ENCODE data around the gene PIAS4.
"Not testable (repeated sequence)": the region's sequence is repeated elsewhere in the genome, so short reads cannot be mapped to it uniquely, and the experiment has no call there.

Gene PIAS4

DNA sequence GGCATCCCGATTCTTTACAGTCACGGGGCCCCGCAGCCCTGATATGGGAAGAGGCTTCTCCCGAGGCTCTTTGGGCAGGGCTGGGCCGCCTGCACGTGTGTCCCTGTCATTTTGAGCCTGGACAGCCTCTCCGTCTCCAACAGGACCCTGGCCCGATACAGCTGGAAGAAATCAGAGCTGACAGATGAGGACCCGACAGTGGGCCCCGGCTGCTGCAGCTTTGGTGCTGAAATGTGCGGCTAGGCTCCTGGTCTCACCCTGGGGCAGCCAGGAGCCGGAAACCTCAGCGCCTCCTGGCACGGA is 3.2 kb downstream of the PIAS4 start:
- TF ChIP-seq, protein P1, sequence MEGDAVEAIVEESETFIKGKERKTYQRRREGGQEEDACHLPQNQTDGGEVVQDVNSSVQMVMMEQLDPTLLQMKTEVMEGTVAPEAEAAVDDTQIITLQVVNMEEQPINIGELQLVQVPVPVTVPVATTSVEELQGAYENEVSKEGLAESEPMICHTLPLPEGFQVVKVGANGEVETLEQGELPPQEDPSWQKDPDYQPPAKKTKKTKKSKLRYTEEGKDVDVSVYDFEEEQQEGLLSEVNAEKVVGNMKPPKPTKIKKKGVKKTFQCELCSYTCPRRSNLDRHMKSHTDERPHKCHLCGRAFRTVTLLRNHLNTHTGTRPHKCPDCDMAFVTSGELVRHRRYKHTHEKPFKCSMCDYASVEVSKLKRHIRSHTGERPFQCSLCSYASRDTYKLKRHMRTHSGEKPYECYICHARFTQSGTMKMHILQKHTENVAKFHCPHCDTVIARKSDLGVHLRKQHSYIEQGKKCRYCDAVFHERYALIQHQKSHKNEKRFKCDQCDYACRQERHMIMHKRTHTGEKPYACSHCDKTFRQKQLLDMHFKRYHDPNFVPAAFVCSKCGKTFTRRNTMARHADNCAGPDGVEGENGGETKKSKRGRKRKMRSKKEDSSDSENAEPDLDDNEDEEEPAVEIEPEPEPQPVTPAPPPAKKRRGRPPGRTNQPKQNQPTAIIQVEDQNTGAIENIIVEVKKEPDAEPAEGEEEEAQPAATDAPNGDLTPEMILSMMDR (conservative IDR thresholded peaks at IDR 0.05; ENCODE audit: low read length): no peak
- no peak for DNase-seq (ENCODE audit: low read depth)
- no peak overlapping the region for H3K4me3 ChIP-seq (ENCODE audit: low read length)

DNA sequence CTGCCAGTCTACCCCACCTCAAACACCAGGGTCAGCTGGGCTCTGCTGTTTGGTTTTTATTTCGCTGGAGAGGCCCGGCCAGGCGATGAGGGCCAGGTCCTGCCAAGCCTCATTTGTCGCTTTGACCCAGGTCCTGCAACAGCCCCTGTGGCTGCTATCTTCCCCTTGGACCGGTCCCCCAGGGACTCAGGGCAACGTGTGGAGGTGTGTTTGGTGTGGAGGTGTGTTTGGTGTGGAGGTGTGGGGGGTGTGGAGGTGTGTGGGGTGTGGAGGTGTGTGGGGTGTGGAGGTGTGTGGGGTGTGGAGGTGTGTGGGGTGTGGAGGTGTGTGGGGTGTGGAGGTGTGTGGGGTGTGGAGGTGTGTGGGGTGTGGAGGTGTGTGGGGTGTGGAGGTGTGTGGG is 3.9 kb downstream of the PIAS4 start:
- DNase-seq (ENCODE audit: low read depth); H3K4me3 ChIP-seq (ENCODE audit: low read length): not testable (repeated sequence)

DNA sequence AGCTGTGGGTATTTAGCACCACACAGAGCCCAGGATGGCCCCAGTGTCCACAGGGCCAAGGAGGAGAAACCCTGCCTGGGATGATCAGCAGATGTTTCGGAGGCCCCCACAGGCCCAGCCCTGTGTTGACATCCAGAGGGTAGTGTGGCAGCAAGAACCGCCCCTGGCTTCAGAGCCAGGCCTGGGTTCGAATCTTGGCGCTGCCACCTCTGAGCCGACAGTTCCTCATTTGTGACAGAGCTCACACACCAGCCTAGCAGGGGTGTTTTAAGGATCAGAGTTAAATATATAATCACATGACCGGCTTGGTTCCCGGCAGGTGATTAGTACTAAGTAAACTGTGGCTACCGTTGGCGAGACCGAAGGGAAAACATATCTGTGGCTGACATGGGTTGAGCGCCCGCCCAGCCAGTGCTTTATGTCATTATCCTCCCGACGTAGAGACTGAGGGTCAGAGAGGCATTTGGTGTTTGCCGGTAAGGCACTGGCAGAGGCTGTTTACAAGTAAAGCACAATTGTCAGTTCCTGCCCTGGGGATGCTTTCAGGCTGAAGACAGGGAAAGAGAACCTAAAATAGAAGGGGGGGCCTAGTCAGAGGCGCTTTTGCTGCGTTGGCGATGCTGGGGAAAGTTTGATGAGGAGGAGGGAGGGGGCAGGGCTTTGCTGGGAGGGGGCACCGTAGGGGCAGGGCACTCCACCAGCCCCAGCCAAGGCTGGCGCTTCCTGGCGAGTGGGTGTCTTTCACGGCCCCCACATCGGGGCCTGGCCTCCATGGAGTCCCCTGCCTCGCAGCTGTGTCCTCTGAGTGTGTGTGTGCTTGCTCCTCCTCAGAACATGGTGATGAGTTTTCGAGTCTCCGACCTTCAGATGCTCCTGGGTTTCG is 4.8 kb downstream of the PIAS4 start:
- no peak for DNase-seq (ENCODE audit: low read depth)

DNA sequence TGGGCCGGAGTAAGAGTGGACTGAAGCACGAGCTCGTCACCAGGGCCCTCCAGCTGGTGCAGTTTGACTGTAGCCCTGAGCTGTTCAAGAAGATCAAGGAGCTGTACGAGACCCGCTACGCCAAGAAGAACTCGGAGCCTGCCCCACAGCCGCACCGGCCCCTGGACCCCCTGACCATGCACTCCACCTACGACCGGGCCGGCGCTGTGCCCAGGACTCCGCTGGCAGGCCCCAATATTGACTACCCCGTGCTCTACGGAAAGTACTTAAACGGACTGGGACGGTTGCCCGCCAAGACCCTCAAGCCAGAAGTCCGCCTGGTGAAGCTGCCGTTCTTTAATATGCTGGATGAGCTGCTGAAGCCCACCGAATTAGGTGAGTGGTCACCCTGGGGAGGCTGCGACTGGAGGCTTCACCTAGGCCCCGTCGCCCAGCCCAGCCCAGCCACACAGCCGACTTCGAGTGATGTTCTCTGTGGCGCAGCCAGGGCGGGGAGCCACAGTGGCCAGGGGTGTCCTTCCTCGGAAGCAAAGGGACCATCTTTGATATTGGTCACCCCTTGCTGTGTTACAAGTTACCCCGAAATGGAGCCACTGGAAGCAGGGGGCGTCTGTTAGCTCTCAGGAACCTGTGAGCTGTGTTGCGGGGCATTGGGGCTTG is 5.6 kb downstream of the PIAS4 start:
- TF ChIP-seq, protein P1 (conservative IDR thresholded peaks at IDR 0.05; ENCODE audit: low read length): no peak
- DNase-seq (ENCODE audit: low read depth): no peak
- no peak overlapping the region for H3K4me3 ChIP-seq (ENCODE audit: low read length)

More for the DNA sequence above, 4.8 kb downstream of the PIAS4 start:
- TF ChIP-seq, protein P1 (conservative IDR thresholded peaks at IDR 0.05; ENCODE audit: low read length): no peak
- no peak overlapping the region for H3K4me3 ChIP-seq (ENCODE audit: low read length)

DNA sequence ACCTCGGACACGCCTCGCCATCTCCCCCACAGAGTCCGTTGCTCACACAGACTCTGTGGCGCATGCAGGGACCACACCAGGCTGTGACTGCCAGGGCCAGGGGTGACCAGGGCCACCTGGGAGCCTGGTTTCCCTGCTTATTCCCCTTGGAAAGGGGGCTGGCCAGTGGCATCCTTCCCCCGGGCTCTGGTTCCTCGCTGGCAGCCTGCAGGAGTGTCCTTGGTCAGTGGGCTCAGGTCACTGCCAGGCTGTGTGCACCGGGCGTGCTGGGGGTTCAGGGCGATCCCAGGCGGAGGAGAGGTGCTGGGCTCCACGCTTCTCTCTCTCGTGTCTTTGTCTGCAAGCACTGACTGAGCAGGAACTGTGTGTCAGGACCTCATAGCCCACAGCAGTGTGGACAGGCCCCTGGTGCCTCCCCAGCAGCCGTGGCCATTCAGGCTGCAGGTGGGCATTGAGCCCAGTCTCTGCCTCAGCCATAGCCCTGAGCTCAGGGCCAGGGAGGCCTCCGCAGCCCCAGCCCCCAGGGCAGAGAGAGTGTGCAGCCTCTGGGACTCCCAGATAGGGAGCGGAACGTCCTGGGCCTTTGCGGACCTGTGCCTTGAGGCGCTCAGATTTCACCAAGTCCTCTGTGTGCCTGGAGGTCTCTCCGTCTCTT is 6.5 kb downstream of the PIAS4 start:
- TF ChIP-seq, protein P1 (conservative IDR thresholded peaks at IDR 0.05; ENCODE audit: low read length): no peak
- DNase-seq (ENCODE audit: low read depth): no peak
- no peak overlapping the region for H3K4me3 ChIP-seq (ENCODE audit: low read length)

DNA sequence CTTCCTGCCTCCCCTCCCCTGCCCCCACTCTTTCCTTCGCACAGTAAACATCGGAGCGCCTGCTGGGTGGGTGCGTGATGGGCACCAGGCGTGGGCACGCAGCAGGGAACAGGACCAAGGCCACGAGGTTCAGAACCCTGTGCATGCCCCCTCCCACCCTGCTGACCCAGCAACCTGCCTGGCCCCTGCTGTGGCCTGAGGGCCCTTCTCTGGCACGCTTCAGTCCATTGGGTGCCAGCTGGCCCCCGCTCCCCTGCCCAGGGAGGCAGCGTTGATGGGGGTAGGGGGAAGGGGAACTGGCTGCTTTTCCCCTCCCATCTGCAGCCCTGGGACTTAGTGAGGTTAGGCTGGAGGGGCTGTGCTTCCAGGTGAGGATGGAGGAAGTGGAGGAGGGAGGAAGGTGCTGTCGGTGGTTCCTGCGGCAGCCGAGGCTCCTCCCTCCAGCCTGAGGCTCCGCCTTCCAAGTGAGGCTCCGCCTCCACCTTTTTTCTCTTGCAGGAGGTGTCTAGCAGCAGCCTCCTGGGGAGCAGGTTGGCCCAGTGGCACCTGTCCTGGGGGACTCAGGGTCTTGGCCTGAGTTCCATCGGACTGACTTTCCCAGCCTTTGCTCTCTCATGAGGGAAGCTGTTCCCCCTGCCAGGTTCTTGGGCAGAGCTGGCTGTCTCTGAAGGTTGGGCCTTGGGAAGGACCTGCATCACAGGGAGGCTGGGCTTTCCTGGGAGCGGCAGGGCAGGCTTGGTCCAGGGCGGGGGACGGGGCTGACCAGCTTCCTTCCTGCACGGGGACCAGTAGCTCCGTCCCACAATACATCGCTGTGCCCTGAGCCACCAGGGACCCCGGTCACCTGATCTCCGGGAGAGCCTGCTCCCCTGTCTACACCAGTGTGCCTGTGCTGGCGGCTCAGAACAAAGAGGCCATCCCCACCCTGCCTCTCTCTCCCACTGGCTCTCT is 7.3 kb downstream of the PIAS4 start:
- DNase-seq (ENCODE audit: low read depth): no peak
- TF ChIP-seq, protein P1 (conservative IDR thresholded peaks at IDR 0.05; ENCODE audit: low read length): no peak
- H3K4me3 ChIP-seq (ENCODE audit: low read length): no peak overlapping the region

Data from AG10803 (cell line).